Hepatocyte (in vitro differentiated cells): ENCODE data around the gene GAS2L1. TPM values are rescaled to one million over a fixed set of nuclear protein-coding genes. Genes with fewer than 3 reads are reported as not detected.
A peak's percentile ranks its signal among the peaks of the same experiment; 100 is the strongest.

ENCODE experiments used
- DNase-seq: peaks from one replicate; pipeline ENCODE4 v3.0.0-alpha.2; 2016; ENCODE audit warnings: low spot score
- H2AFZ ChIP-seq: fragments of 200-600 bp; sonication (generic); 2 replicates; pipeline ENCODE4 v1.6.0; 2016; ENCODE audit warnings: antibody characterized with exemption, mild to moderate bottlenecking
- H3K27ac ChIP-seq: fragments of 200-600 bp; sonication (generic); 2 replicates; pipeline ENCODE4 v1.5.1; 2016; ENCODE audit warnings: mild to moderate bottlenecking
- H3K27me3 ChIP-seq: fragments of 200-600 bp; sonication (generic); 2 replicates; pipeline ENCODE4 v1.6.1; 2016
- H3K36me3 ChIP-seq: fragments of 200-600 bp; sonication (generic); replicated peaks from 2 replicates; pipeline ENCODE4 v1.5.1; 2016; ENCODE audit warnings: low read depth; ENCODE audit not compliant: insufficient read depth
- H3K4me1 ChIP-seq: fragments of 200-600 bp; sonication (generic); 2 replicates; pipeline ENCODE4 v1.5.1; 2016; ENCODE audit warnings: mild to moderate bottlenecking, moderate library complexity; ENCODE audit not compliant: insufficient read depth
- H3K4me2 ChIP-seq: fragments of 200-600 bp; sonication (generic); 2 replicates; pipeline ENCODE4 v1.6.0; 2016
- H3K4me3 ChIP-seq: fragments of 200-600 bp; sonication (generic); 2 replicates; pipeline ENCODE4 v1.5.1; 2016; ENCODE audit warnings: mild to moderate bottlenecking
- H3K79me2 ChIP-seq: fragments of 200-600 bp; sonication (generic); 2 replicates; pipeline ENCODE4 v1.6.0; 2017; ENCODE audit warnings: mild to moderate bottlenecking
- H3K9me2 ChIP-seq: fragments of 200-600 bp; sonication (generic); replicated peaks from 2 replicates; pipeline ENCODE4 v1.6.0; 2017; ENCODE audit warnings: mild to moderate bottlenecking; ENCODE audit not compliant: insufficient read depth
- H3K9me3 ChIP-seq: fragments of 200-600 bp; sonication (generic); 2 replicates; pipeline ENCODE4 v1.5.1; 2016; ENCODE audit warnings: low read depth, mild to moderate bottlenecking
- H4K20me1 ChIP-seq: fragments of 200-600 bp; sonication (generic); 2 replicates; pipeline ENCODE4 v1.6.0; 2016; ENCODE audit warnings: mild to moderate bottlenecking; ENCODE audit not compliant: insufficient read depth, poor library complexity, severe bottlenecking
- EZH2 ChIP-seq: fragments of 200-600 bp; sonication (generic); IDR thresholded peaks from 2 replicates; pipeline ENCODE4 v1.6.1; 2016; ENCODE audit warnings: antibody characterized with exemption, mild to moderate bottlenecking, borderline replicate concordance
- EZH2phosphoT487 ChIP-seq: fragments of 200-600 bp; sonication (generic); IDR thresholded peaks from one replicate; pipeline ENCODE4 v1.6.1; 2018; ENCODE audit warnings: antibody characterized with exemption, mild to moderate bottlenecking, low read depth, moderate library complexity; ENCODE audit not compliant: unreplicated experiment, severe bottlenecking
- WGBS: methylation state at CpG from one replicate; pipeline ENCODE4 v1.1.6; 2016; ENCODE audit warnings: low lambda C conversion rate; ENCODE audit errors: missing lambda C conversion rate; 5-methylcytosine and 5-hydroxymethylcytosine counted together
- polyA plus RNA-seq: library from polyadenylated mRNA; unstranded; fragments of >200 nt; fragmentation: Nextera tagmentation; extraction: Ambion mirVana; gene quantifications from 2 replicates; pipeline ENCODE4 v1.2.1, GENCODE V29; 2016
- total RNA-seq: library from RNA; depleted of rRNA; stranded (reverse); fragments of >200 nt; gene quantifications from 2 replicates; pipeline ENCODE4 v1.2.3, GENCODE V29; 2014
- TF ChIP-seq, protein P1 (sequence below): fragments of 200-600 bp; sonication (generic); IDR thresholded peaks from 2 replicates; pipeline ENCODE4 v1.5.1; 2016; ENCODE audit warnings: antibody characterized with exemption, mild to moderate bottlenecking; ENCODE audit not compliant: poor library complexity

Gene GAS2L1
- total and polyA plus RNA-seq, 2 experiments from 2014 or later, result 10.4 to 46.0 TPM

DNA sequence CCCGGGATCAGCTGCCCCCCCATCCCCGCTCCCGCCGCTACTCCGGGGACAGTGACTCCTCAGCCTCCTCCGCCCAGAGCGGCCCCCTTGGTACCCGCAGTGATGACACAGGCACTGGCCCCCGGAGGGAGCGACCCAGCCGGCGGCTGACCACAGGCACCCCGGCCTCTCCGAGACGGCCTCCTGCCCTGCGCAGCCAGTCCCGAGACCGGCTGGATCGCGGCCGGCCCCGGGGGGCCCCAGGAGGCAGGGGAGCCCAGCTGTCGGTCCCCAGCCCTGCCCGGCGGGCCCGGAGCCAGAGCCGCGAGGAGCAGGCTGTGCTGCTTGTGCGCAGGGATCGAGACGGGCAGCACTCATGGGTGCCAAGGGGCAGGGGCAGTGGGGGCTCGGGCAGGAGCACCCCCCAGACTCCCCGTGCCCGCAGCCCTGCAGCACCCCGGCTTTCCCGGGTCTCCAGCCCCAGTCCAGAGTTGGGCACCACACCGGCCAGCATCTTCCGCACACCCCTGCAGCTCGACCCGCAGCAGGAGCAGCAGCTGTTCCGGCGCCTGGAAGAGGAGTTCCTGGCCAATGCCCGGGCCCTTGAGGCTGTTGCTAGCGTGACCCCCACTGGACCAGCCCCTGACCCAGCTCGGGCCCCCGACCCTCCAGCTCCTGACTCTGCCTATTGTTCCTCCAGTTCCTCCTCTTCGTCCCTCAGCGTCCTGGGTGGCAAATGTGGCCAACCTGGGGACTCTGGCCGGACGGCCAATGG is 5.2 kb downstream of the GAS2L1 start:
- peaks cover 18% of the 10 kb centered on the region for H3K4me1 ChIP-seq
- H3K27ac ChIP-seq, result no peak overlapping the region
- no peak overlapping the region for H3K4me3 ChIP-seq
- no peak overlapping the region for H2AFZ ChIP-seq
- DNase-seq, result no peak
- H3K4me2 ChIP-seq, result no peak overlapping the region
- H3K79me2 ChIP-seq, result peaks cover 10% of the 10 kb centered on the region
- H3K36me3 ChIP-seq, result no peaks in the 10 kb centered on the region
- H3K9me3 ChIP-seq, result no peaks in the 10 kb centered on the region
- peaks cover 36% of the 10 kb centered on the region for H3K27me3 ChIP-seq
- TF ChIP-seq, protein P1, sequence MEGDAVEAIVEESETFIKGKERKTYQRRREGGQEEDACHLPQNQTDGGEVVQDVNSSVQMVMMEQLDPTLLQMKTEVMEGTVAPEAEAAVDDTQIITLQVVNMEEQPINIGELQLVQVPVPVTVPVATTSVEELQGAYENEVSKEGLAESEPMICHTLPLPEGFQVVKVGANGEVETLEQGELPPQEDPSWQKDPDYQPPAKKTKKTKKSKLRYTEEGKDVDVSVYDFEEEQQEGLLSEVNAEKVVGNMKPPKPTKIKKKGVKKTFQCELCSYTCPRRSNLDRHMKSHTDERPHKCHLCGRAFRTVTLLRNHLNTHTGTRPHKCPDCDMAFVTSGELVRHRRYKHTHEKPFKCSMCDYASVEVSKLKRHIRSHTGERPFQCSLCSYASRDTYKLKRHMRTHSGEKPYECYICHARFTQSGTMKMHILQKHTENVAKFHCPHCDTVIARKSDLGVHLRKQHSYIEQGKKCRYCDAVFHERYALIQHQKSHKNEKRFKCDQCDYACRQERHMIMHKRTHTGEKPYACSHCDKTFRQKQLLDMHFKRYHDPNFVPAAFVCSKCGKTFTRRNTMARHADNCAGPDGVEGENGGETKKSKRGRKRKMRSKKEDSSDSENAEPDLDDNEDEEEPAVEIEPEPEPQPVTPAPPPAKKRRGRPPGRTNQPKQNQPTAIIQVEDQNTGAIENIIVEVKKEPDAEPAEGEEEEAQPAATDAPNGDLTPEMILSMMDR, result no peak
- TF ChIP-seq EZH2phosphoT487 (no peak), EZH2 (no peak)
- no peaks in the 10 kb centered on the region for H4K20me1 ChIP-seq
- 90% methylated on average over 35 of the region's 50 CpGs for WGBS
- no peaks in the 10 kb centered on the region for H3K9me2 ChIP-seq

DNA sequence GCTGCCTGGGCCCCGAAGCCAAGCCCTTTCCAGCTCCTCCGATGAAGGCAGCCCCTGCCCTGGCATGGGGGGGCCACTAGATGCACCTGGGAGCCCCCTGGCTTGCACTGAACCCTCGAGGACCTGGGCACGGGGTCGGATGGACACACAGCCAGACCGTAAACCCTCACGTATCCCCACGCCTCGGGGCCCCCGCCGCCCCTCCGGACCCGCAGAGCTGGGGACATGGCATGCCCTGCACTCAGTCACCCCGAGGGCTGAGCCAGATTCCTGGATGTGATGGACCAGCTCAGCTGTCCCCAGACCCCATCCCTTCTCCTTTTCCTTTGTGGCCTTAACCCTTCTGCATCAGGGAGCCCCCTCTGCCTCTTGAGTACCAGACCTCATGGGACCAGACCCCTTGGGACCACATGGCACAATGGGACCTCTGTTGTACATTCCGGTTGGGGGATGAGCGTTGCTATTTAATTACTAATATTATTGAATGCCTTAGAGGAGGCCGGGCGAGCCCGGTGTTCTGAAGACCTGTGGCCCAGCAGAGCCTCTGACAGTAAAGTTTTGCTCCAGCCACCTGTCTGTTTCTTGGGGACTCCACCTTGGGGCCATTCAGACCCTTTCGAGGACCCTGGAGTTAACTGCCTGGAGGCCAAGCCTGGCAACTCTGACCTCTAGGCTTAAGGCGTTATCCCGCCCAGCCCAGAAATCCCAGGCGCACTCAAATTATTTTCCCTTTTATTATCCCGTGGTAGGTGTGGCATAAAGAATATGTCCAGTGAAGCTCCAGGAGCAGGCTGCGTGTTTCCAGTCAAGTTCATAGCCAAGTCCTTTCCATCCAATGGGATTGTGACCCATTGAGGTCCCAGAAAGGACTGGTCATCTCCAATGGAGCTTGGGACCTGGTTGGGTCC is 6.0 kb downstream of the GAS2L1 start:
- Histone ChIP-seq H2AFZ (no peak overlapping the region), H3K27ac (no peak overlapping the region), H3K36me3 (no peaks in the 10 kb centered on the region), H4K20me1 (no peaks in the 10 kb centered on the region), H3K9me2 (no peaks in the 10 kb centered on the region), H3K27me3 (peaks cover 37% of the 10 kb centered on the region), H3K79me2 (peaks cover 5% of the 10 kb centered on the region), H3K9me3 (no peaks in the 10 kb centered on the region), H3K4me2 (no peak overlapping the region), H3K4me1 (peaks cover 18% of the 10 kb centered on the region), H3K4me3 (no peak overlapping the region)
- 95% methylated on average over 21 of the region's 25 CpGs for WGBS
- DNase-seq, result no peak
- TF ChIP-seq EZH2phosphoT487 (no peak), EZH2 (no peak)
- TF ChIP-seq, protein P1, result no peak

DNA sequence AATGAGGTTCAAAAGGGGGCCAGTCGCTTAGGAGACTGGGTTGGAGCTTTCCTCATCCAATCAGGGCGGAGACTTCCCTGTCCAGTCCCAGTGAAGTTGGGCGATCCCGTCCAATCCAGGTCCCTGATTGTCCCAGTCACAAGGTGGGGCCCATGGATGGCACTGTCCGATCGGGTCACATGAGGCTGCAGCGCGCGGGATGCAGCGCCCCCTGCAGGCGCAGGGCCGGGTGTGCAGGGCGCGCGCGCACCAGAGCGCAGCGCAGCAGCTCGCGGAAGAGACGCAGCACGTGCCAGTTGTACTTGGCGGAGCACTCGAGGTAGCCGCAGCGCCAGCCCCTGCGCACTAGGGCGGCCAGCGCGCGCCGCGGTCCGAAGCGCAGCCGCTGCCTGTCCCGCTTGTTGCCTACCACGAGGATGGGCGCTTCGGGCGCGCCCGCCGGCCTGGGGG is 6.7 kb downstream of the GAS2L1 start:
- Histone ChIP-seq H3K27me3 (peaks cover 37% of the 10 kb centered on the region), H3K4me3 (no peak overlapping the region), H4K20me1 (no peaks in the 10 kb centered on the region), H3K79me2 (no peaks in the 10 kb centered on the region), H3K4me1 (peaks cover 18% of the 10 kb centered on the region), H3K9me3 (no peaks in the 10 kb centered on the region), H3K4me2 (no peak overlapping the region), H3K36me3 (no peaks in the 10 kb centered on the region), H2AFZ (no peak overlapping the region), H3K27ac (no peak overlapping the region), H3K9me2 (no peaks in the 10 kb centered on the region)
- DNase-seq, result no peak
- TF ChIP-seq, protein P1, result peak; percentile 41
- no peak for TF ChIP-seq EZH2
- TF ChIP-seq EZH2phosphoT487, result no peak
- WGBS, result 38% methylated on average over 28 of the region's 44 CpGs
